Chondrocyte (in vitro differentiated cells): ENCODE results near the gene CYBC1. TPM values are rescaled to one million over a fixed set of nuclear protein-coding genes. Genes with fewer than 3 reads are reported as not detected.

Source experiments
- DNase-seq: peaks from one replicate; pipeline ENCODE4 v3.0.0; 2021; ENCODE audit warnings: mixed read lengths, low spot score
- H3K27ac Mint-ChIP-seq: one replicate; pipeline ENCODE4 v1.8.0; 2021; ENCODE audit warnings: mild to moderate bottlenecking, moderate library complexity, mixed read lengths; ENCODE audit not compliant: unreplicated experiment
- H3K27me3 Mint-ChIP-seq: 2 replicates; pipeline ENCODE4 v1.8.0; 2021; ENCODE audit warnings: low read depth, mixed read lengths
- H3K36me3 Mint-ChIP-seq: 2 replicates; pipeline ENCODE4 v1.8.0; 2021; ENCODE audit warnings: low read depth, mixed read lengths
- H3K4me1 Mint-ChIP-seq: 2 replicates; pipeline ENCODE4 v1.8.0; 2021; ENCODE audit warnings: low read depth, mild to moderate bottlenecking, mixed read lengths
- H3K4me3 Mint-ChIP-seq: one replicate; pipeline ENCODE4 v1.8.0; 2021; ENCODE audit warnings: mild to moderate bottlenecking, moderate library complexity, mixed read lengths; ENCODE audit not compliant: unreplicated experiment
- H3K9me3 Mint-ChIP-seq: 2 replicates; pipeline ENCODE4 v1.8.0; 2021; ENCODE audit warnings: low read depth, mixed read lengths
- CTCF ChIP-seq: fragments of 200-600 bp; sonication (generic); IDR thresholded peaks from 2 replicates; pipeline ENCODE4 v1.5.0; 2021; ENCODE audit warnings: antibody characterized with exemption, mild to moderate bottlenecking, moderate library complexity
- total RNA-seq: library from RNA; stranded (reverse); gene quantifications from 3 replicates; pipeline ENCODE4 v1.2.1, GENCODE V29; 2021

The CYBC1 gene
- total RNA-seq, 1 donor from 2014 or later = 53.0 TPM

- H3K36me3 Mint-ChIP-seq = no peaks in the 10 kb centered on the region
- no peak for TF ChIP-seq CTCF
- H3K4me3 Mint-ChIP-seq = no peak overlapping the region
- no peak for DNase-seq
- H3K27me3 Mint-ChIP-seq = no peaks in the 10 kb centered on the region
- no peaks in the 10 kb centered on the region for H3K9me3 Mint-ChIP-seq
- H3K4me1 Mint-ChIP-seq = peaks cover 21% of the 10 kb centered on the region
- H3K27ac Mint-ChIP-seq = no peak overlapping the region
These were observed 1.6 kb upstream of the CYBC1 start for GRCh38 chr17:82452162-82452561.

DNA sequence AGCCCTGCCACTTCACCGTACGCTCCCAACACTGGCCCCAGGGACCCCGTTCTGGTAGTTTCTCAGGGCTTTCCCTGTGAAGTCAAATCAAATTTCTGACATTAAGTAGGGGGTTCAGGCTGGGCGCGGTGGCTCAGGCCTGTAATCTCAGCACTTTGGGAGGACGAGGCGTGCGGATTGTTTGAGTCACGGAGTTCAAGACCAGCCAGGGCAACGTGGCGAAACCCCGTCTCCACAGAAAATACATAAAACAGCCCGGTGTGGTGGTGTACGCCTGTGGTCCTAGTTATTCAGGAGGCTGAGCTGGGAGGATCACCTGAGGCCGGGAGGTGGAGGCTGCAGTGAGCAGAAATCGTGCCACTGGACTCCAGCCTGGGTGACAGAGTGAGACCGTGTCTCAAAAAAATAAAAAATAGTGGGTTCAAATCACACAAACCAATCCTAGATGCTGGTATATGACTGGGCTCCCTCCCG, 632 bp downstream of the CYBC1 start:
- H3K27me3 Mint-ChIP-seq = no peaks in the 10 kb centered on the region
- H3K36me3 Mint-ChIP-seq = no peaks in the 10 kb centered on the region
- TF ChIP-seq CTCF = no peak
- DNase-seq = no peak
- peak overlapping the region; percentile 36 for H3K27ac Mint-ChIP-seq
- H3K9me3 Mint-ChIP-seq = no peaks in the 10 kb centered on the region
- peaks cover 21% of the 10 kb centered on the region for H3K4me1 Mint-ChIP-seq
- peak overlapping the region; percentile 81 for H3K4me3 Mint-ChIP-seq

- Mint-ChIP-seq H3K36me3 (no peaks in the 10 kb centered on the region), H3K27me3 (no peaks in the 10 kb centered on the region), H3K4me3 (peak overlapping the region; percentile 81), H3K4me1 (peaks cover 21% of the 10 kb centered on the region), H3K9me3 (no peaks in the 10 kb centered on the region), H3K27ac (no peak overlapping the region)
- DNase-seq = no peak
- no peak for TF ChIP-seq CTCF
These were observed 1.2 kb downstream of the CYBC1 start for GRCh38 chr17:82449131-82449882.

- no peak for DNase-seq
- H3K36me3 Mint-ChIP-seq = no peaks in the 10 kb centered on the region
- H3K27me3 Mint-ChIP-seq = no peaks in the 10 kb centered on the region
- H3K9me3 Mint-ChIP-seq = no peaks in the 10 kb centered on the region
- peaks cover 21% of the 10 kb centered on the region for H3K4me1 Mint-ChIP-seq
- H3K27ac Mint-ChIP-seq = no peak overlapping the region
- H3K4me3 Mint-ChIP-seq = no peak overlapping the region
- no peak for TF ChIP-seq CTCF
These were observed 2.7 kb downstream of the CYBC1 start for GRCh38 chr17:82447876-82448275.

GRCh38 chr17:82446649-82447048, 3.9 kb downstream of the CYBC1 start:
- DNase-seq = no peak
- Mint-ChIP-seq H3K27ac (no peak overlapping the region), H3K36me3 (no peaks in the 10 kb centered on the region), H3K27me3 (no peaks in the 10 kb centered on the region), H3K9me3 (no peaks in the 10 kb centered on the region), H3K4me1 (peaks cover 21% of the 10 kb centered on the region), H3K4me3 (no peak overlapping the region)
- TF ChIP-seq CTCF = no peak
